Endothelial cell of umbilical vein (primary cell): Measurements from ENCODE around the gene TUFT1.

Experiments used
- EZH2 ChIP-seq: IDR thresholded peaks from 2 replicates; pipeline ENCODE4 v1.6.1; 2012; ENCODE audit warnings: borderline replicate concordance, low read depth, mild to moderate bottlenecking, moderate library complexity, low read length, inconsistent platforms; ENCODE audit not compliant: severe bottlenecking
- FOS ChIP-seq: IDR thresholded peaks from 2 replicates; pipeline ENCODE4 v1.6.1; 2011; ENCODE audit warnings: mild to moderate bottlenecking, low read length, moderate library complexity, borderline replicate concordance; ENCODE audit not compliant: insufficient read depth
- GATA2 ChIP-seq: IDR thresholded peaks from 2 replicates; pipeline ENCODE4 v1.7.0; 2011; ENCODE audit warnings: low read depth, mild to moderate bottlenecking, moderate library complexity, mixed read lengths, low read length; ENCODE audit not compliant: insufficient read length, insufficient read depth
- JUN ChIP-seq: IDR thresholded peaks from 2 replicates; pipeline ENCODE4 v1.6.1; 2011; ENCODE audit warnings: borderline replicate concordance, low read depth; ENCODE audit not compliant: insufficient read length, insufficient read depth
- MAX ChIP-seq: IDR thresholded peaks from 2 replicates; pipeline ENCODE4 v1.6.1; 2011; ENCODE audit not compliant: insufficient read depth, insufficient read length
- MYC ChIP-seq: IDR thresholded peaks from one replicate; pipeline ENCODE4 v1.6.1; 2011; ENCODE audit warnings: mild to moderate bottlenecking, low read depth, low read length
- POLR2A ChIP-seq: IDR thresholded peaks from 2 replicates; pipeline ENCODE4 v1.6.1; 2012; ENCODE audit warnings: low read depth, mild to moderate bottlenecking, control low read depth, low read length
- POLR2AphosphoS5 ChIP-seq: IDR thresholded peaks from 2 replicates; pipeline ENCODE4 v1.6.1; 2012; ENCODE audit warnings: low read depth, mild to moderate bottlenecking, control low read depth, low read length, moderate library complexity; ENCODE audit not compliant: insufficient read depth
- TF ChIP-seq, protein P1 (sequence below), 2 donors: IDR thresholded peaks; 1 replicate in 1 of 2; 2 replicates in 1 of 2; pipeline ENCODE4 v1.5.1; 2011; ENCODE audit warnings: low read length in 2 of 2, mild to moderate bottlenecking in 2 of 2, moderate library complexity in 2 of 2, control low read depth in 1 of 2, inconsistent platforms in 1 of 2, low read depth in 1 of 2; ENCODE audit not compliant: insufficient read depth in 1 of 2; ENCODE audit errors: extremely low read depth in 1 of 2

DNA sequence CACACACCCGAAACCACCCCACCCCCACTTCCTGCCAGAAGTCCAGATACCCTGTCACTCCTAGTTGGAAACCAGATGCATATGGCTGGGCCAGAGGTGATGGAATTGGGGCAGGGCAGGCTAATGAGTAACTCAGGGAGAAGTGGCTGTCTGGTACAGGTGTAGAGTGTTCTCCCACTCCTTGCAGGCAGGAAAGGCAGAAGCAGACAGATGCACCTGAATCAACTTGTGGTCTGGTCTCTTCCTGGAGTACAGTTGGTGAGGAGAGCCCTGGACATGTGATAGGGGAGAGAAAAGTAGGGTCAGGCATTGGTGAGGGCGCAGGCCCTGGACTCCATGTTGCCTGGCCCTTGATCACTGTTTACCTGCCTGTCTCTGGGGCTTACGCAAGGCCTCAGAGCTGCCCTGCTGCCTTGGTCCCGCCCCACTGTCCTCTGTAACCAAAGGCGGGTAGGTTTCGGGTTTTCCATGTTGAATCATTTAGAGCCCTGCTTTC, 26.4 kb upstream of the TUFT1 start:
- TF ChIP-seq, protein P1, sequence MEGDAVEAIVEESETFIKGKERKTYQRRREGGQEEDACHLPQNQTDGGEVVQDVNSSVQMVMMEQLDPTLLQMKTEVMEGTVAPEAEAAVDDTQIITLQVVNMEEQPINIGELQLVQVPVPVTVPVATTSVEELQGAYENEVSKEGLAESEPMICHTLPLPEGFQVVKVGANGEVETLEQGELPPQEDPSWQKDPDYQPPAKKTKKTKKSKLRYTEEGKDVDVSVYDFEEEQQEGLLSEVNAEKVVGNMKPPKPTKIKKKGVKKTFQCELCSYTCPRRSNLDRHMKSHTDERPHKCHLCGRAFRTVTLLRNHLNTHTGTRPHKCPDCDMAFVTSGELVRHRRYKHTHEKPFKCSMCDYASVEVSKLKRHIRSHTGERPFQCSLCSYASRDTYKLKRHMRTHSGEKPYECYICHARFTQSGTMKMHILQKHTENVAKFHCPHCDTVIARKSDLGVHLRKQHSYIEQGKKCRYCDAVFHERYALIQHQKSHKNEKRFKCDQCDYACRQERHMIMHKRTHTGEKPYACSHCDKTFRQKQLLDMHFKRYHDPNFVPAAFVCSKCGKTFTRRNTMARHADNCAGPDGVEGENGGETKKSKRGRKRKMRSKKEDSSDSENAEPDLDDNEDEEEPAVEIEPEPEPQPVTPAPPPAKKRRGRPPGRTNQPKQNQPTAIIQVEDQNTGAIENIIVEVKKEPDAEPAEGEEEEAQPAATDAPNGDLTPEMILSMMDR (IDR thresholded peaks at IDR 0.05; ENCODE audit: extremely low read depth in 1 of 2, insufficient read depth in 1 of 2, low read depth in 1 of 2, low read length in 2 of 2) = no peak
- no peak for TF ChIP-seq MAX
- no peak for TF ChIP-seq POLR2AphosphoS5
- no peak for TF ChIP-seq POLR2A
- TF ChIP-seq EZH2 = no peak
- TF ChIP-seq GATA2 = no peak
- TF ChIP-seq FOS = no peak
- no peak for TF ChIP-seq MYC
- TF ChIP-seq JUN = no peak
